MM.1S (cell line): ENCODE measurements around the gene OR8D4.

Source experiments
- DNase-seq: peaks from one replicate; pipeline ENCODE4 v3.0.0-alpha.2; 2015
- H2AFZ ChIP-seq: fragments of 300-600 bp; sonication (generic); 2 replicates; pipeline ENCODE4 v1.6.0; 2016; ENCODE audit warnings: antibody characterized with exemption, low read length
- H3F3A ChIP-seq: fragments of 300-600 bp; sonication (generic); 2 replicates; pipeline ENCODE4 v1.6.1; 2016; ENCODE audit warnings: mild to moderate bottlenecking, antibody characterized with exemption, low read length, moderate library complexity, mixed read lengths; ENCODE audit not compliant: insufficient read depth
- H3K27ac ChIP-seq: fragments of 300-600 bp; sonication (generic); 2 replicates; pipeline ENCODE4 v1.5.1; 2016; ENCODE audit warnings: mild to moderate bottlenecking, low read length
- H3K27me3 ChIP-seq: fragments of 300-600 bp; sonication (generic); replicated peaks from 2 replicates; pipeline ENCODE4 v1.6.0; 2016; ENCODE audit warnings: low read length; ENCODE audit not compliant: insufficient read depth
- H3K36me3 ChIP-seq: fragments of 300-600 bp; sonication (generic); replicated peaks from 2 replicates; pipeline ENCODE4 v1.6.1; 2016; ENCODE audit warnings: mild to moderate bottlenecking, low read length, mixed read lengths; ENCODE audit not compliant: insufficient read depth
- H3K4me1 ChIP-seq: fragments of 300-600 bp; sonication (generic); 2 replicates; pipeline ENCODE4 v1.6.1; 2016; ENCODE audit warnings: low read length, mixed read lengths
- H3K4me2 ChIP-seq: fragments of 300-600 bp; sonication (generic); 2 replicates; pipeline ENCODE4 v1.6.0; 2016; ENCODE audit warnings: low read depth, low read length
- H3K4me3 ChIP-seq: fragments of 300-600 bp; sonication (generic); 2 replicates; pipeline ENCODE4 v1.5.1; 2016; ENCODE audit warnings: low read length, mixed read lengths
- H3K79me2 ChIP-seq: fragments of 300-600 bp; sonication (generic); 2 replicates; pipeline ENCODE4 v1.6.1; 2016; ENCODE audit warnings: mixed run types, low read length, mixed read lengths
- H3K9ac ChIP-seq: fragments of 300-600 bp; sonication (generic); 2 replicates; pipeline ENCODE4 v1.6.1; 2016; ENCODE audit warnings: low read length, mixed read lengths
- H3K9me2 ChIP-seq: fragments of 300-600 bp; sonication (generic); replicated peaks from 2 replicates; pipeline ENCODE4 v1.6.1; 2016; ENCODE audit warnings: mild to moderate bottlenecking, low read length, mixed read lengths; ENCODE audit not compliant: insufficient read depth
- H3K9me3 ChIP-seq: fragments of 300-600 bp; sonication (generic); replicated peaks from 2 replicates; pipeline ENCODE4 v1.6.1; 2016; ENCODE audit warnings: mild to moderate bottlenecking, low read length, mixed read lengths; ENCODE audit not compliant: insufficient read depth
- H4K20me1 ChIP-seq: fragments of 300-600 bp; sonication (generic); 2 replicates; pipeline ENCODE4 v1.6.1; 2016; ENCODE audit warnings: mild to moderate bottlenecking, low read length, moderate library complexity, mixed read lengths; ENCODE audit not compliant: insufficient read depth
- EZH2 ChIP-seq: fragments of 300-600 bp; sonication (generic); optimal IDR thresholded peaks from 2 replicates; pipeline ENCODE3; 2017; ENCODE audit warnings: low read depth, mild to moderate bottlenecking, antibody characterized with exemption, low read length, mixed read lengths
- EZH2phosphoT487 ChIP-seq: fragments of 300-600 bp; sonication (generic); IDR thresholded peaks from 2 replicates; pipeline ENCODE4 v1.6.1; 2018; ENCODE audit warnings: antibody characterized with exemption, low read length
- TF ChIP-seq, protein P1 (sequence below): fragments of 300-600 bp; sonication (generic); IDR thresholded peaks from 2 replicates; pipeline ENCODE4 v1.5.1; 2016; ENCODE audit warnings: antibody characterized with exemption, low read length, mixed read lengths

OR8D4 gene

DNA sequence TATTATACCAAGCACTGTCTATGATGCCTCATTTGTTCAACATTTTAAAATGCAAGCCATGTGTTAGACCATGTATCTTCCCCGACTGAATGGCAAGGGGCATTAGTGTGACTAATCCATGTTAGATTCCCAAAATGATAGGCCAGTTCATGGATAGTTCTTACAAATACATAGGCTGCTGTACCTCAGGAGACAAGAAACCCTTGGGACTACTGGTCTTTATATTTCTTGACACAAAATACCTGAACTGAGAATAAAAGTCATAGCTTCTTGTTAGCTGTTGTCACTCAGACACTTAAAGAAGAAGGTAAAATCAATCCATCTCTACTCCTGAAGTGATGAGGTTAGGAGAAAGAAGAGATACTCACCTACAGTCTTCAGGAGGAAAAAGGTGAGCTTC lies at the start of gene OR8D4:
Gene OR8D4, plus strand, starts transcription at position 301 of the 400 bp plus-strand sequence. CDS start 4,265 bp downstream, outside the sequence.
- H3K36me3 ChIP-seq: no peaks in the 10 kb centered on the region
- H3K4me3 ChIP-seq: no peak within 1 kb of the TSS
- no peaks in the 10 kb centered on the region for H4K20me1 ChIP-seq
- peaks cover 36% of the 10 kb centered on the region for H3K27me3 ChIP-seq
- peaks cover 7% of the 10 kb centered on the region for H3F3A ChIP-seq
- H3K9ac ChIP-seq: no peak within 1 kb of the TSS
- H2AFZ ChIP-seq: no peak within 1 kb of the TSS
- no peaks in the 10 kb centered on the region for H3K9me2 ChIP-seq
- no peak for DNase-seq
- no peak within 1 kb of the TSS for H3K27ac ChIP-seq
- peaks cover 11% of the 10 kb centered on the region for H3K4me1 ChIP-seq
- H3K4me2 ChIP-seq: no peak within 1 kb of the TSS
- TF ChIP-seq, protein P1, sequence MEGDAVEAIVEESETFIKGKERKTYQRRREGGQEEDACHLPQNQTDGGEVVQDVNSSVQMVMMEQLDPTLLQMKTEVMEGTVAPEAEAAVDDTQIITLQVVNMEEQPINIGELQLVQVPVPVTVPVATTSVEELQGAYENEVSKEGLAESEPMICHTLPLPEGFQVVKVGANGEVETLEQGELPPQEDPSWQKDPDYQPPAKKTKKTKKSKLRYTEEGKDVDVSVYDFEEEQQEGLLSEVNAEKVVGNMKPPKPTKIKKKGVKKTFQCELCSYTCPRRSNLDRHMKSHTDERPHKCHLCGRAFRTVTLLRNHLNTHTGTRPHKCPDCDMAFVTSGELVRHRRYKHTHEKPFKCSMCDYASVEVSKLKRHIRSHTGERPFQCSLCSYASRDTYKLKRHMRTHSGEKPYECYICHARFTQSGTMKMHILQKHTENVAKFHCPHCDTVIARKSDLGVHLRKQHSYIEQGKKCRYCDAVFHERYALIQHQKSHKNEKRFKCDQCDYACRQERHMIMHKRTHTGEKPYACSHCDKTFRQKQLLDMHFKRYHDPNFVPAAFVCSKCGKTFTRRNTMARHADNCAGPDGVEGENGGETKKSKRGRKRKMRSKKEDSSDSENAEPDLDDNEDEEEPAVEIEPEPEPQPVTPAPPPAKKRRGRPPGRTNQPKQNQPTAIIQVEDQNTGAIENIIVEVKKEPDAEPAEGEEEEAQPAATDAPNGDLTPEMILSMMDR: no peak
- no peak for TF ChIP-seq EZH2phosphoT487
- no peak for TF ChIP-seq EZH2
- no peaks in the 10 kb centered on the region for H3K9me3 ChIP-seq
- H3K79me2 ChIP-seq: no peaks in the 10 kb centered on the region

DNA sequence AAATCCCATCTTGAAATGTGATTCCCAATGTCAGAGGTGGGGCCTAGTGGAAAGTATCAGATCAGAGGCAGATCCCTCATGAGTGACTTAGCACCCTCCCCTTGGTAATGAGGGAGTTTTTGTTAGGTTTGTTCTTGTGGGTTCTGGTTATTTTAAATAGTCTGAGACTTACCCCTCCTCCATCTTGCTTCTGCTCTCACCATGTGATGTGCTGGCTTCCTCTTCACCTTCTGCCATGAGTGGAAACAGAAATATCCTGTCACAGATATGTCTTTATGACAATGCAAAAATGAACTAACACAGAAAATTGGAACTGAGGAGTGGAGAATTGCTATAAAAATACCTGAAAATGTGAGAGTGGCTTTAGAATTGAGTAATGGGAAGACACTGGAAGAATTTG lies 49.6 kb upstream of the OR8D4 start:
- H3K4me3 ChIP-seq: no peak overlapping the region
- H3K4me2 ChIP-seq: no peak overlapping the region
- H3K36me3 ChIP-seq: no peaks in the 10 kb centered on the region
- H3K4me1 ChIP-seq: no peaks in the 10 kb centered on the region
- H3K9ac ChIP-seq: no peak overlapping the region
- H4K20me1 ChIP-seq: no peaks in the 10 kb centered on the region
- no peaks in the 10 kb centered on the region for H3K27me3 ChIP-seq
- H3F3A ChIP-seq: no peaks in the 10 kb centered on the region
- DNase-seq: no peak
- TF ChIP-seq, protein P1: no peak
- TF ChIP-seq EZH2 (no peak), EZH2phosphoT487 (no peak)
- no peaks in the 10 kb centered on the region for H3K9me2 ChIP-seq
- no peaks in the 10 kb centered on the region for H3K9me3 ChIP-seq
- no peaks in the 10 kb centered on the region for H3K79me2 ChIP-seq
- no peak overlapping the region for H2AFZ ChIP-seq
- no peak overlapping the region for H3K27ac ChIP-seq

DNA sequence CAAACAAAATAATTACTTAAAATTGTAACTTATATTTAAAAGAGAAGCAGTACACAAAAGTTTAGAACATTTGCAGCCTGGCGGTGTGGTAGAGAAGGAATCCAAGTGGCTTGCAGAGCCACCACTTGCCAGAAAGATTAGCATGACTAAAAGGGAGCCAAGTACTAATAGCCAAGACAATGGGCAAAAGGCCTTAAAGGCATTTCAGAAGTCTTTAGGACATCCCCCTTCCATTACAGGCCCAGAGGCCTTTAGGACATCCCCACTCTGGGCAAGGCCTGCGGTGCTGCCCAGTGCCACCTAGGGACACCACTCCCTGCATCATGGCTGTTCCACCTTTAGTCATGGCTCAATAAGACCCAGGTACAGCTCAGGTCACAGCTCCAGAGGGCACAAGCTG lies 48.9 kb upstream of the OR8D4 start:
- Histone ChIP-seq H3K9ac (no peak overlapping the region), H3K27ac (no peak overlapping the region), H3K79me2 (no peaks in the 10 kb centered on the region), H2AFZ (no peak overlapping the region), H3K27me3 (no peaks in the 10 kb centered on the region), H3F3A (no peaks in the 10 kb centered on the region), H3K4me1 (no peaks in the 10 kb centered on the region), H4K20me1 (no peaks in the 10 kb centered on the region), H3K4me3 (no peak overlapping the region), H3K9me3 (no peaks in the 10 kb centered on the region), H3K4me2 (no peak overlapping the region), H3K9me2 (no peaks in the 10 kb centered on the region), H3K36me3 (no peaks in the 10 kb centered on the region)
- no peak for DNase-seq
- TF ChIP-seq EZH2: no peak
- TF ChIP-seq EZH2phosphoT487: no peak
- TF ChIP-seq, protein P1: no peak
